T-helper 1 cell (primary cell): Measurements from ENCODE around the gene DEF6.
"Not testable (repeated sequence)": the region's sequence is repeated elsewhere in the genome, so short reads cannot be mapped to it uniquely, and the experiment has no call there.

Experiments
- DNase-seq, 5 donors: peaks; one replicate each; pipeline ENCODE4 v3.0.0-alpha.2; 2012 to 2020

The DEF6 gene

GRCh38 chr6:35310265-35310831, 12.7 kb downstream of the DEF6 start:
- peak in 1 of 5 donors; percentile 37 for DNase-seq

DNA sequence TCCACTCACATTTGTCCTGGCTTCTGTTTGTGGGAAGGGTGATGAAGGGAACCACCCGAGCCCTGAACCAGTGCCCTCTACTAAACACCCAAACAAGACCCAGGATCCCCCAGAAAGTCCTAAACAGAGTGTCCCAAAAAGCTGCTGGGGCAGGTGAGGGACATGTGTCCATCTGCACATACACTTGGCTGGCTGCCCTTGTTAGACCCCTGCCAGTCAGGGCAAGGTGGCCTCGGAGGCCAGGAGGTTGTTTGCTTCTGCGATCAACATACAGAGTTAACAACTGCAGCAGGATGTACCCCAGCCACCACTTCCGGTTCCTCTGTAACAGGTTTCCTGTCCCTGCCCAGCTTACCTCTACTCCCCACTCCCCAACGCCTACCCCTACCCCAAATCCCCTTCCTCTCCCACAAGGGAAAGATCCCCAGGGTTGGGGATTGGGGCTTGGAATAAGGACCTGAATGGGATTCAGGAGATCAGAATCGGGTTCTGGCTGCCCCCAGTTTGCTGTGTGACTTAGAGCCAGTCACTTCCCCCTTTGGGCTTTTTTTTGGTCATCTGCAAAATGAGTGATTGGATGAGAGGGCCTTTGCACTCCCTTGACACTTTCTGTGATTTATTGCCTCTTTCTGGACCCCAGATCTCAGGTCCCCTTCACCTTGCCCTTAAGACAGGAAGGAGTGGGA, 13.9 kb downstream of the DEF6 start:
- DNase-seq: peak in 3 of 5 donors; percentile 42 to 86 (median 44)

GRCh38 chr6:35312076-35312800, 14.6 kb downstream of the DEF6 start:
- no peak for DNase-seq

GRCh38 chr6:35312807-35313206, 15.2 kb downstream of the DEF6 start:
- DNase-seq: no peak

DNA sequence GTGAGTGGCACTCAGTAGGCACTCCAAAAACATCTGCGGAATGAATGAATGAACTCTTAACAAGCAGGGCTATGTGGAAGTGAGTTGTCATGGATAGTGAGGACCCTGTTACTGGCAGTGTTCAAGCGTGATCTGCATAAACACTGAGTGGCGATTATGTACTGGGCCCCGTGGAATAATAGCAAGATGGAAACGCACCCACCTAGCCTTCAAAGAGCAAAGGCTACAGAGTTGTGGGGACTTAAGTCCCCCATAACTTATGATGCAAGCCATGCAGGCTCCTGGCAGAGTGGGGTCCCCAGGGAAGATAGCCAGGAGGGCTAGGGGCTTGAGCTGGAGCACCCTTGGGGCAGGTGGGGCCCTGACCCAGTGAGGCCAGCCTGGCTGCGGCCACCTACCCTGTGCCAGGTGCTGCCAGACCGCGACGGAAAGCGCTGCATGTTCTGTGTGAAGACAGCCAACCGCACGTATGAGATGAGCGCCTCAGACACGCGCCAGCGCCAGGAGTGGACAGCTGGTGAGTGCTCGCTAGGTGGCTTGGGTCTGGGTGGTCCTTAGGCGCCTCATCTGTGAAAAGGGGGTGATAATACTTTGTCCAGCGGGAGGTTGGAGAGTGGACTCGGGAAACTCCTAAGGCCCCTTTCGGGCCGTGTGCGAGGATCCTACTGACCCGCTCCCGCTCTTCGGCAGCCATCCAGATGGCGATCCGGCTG, 20.0 kb downstream of the DEF6 start:
- DNase-seq: no peak

- no peak for DNase-seq
These were observed 20.9 kb downstream of the DEF6 start for GRCh38 chr6:35318196-35319171.

DNA sequence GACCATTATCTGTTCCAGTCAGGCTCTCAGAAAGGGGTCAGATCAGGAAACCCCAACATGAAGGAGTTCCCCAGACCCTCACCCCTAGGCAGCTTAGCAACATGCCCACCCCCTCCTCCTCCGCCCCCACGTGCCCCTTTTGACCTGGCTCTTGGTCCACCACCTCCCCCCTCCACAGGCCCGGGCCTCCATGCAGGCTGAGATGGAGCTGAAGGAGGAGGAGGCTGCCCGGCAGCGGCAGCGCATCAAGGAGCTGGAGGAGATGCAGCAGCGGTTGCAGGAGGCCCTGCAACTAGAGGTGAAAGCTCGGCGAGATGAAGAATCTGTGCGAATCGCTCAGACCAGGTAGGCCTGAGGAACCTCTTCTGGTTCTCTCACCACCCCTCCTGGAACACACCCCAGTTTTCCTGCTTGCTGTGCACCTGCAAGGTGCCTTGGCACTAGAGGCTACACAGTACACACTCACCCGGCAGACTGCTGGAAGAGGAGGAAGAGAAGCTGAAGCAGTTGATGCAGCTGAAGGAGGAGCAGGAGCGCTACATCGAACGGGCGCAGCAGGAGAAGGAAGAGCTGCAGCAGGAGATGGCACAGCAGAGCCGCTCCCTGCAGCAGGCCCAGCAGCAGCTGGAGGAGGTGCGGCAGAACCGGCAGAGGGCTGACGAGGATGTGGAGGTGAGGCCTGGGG, 21.9 kb downstream of the DEF6 start:
- DNase-seq: no peak

GRCh38 chr6:35320031-35320410, 22.4 kb downstream of the DEF6 start:
- DNase-seq: no peak

DNA sequence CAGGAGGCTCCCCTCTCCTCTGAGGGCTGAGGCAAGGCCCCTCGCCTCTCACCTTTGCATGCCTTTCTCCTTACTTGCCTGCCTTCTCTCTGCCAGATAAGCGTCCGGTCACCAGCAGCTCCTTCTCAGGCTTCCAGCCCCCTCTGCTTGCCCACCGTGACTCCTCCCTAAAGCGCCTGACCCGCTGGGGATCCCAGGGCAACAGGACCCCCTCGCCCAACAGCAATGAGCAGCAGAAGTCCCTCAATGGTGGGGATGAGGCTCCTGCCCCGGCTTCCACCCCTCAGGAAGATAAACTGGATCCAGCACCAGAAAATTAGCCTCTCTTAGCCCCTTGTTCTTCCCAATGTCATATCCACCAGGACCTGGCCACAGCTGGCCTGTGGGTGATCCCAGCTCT, 23.5 kb downstream of the DEF6 start:
- DNase-seq: no peak

DNA sequence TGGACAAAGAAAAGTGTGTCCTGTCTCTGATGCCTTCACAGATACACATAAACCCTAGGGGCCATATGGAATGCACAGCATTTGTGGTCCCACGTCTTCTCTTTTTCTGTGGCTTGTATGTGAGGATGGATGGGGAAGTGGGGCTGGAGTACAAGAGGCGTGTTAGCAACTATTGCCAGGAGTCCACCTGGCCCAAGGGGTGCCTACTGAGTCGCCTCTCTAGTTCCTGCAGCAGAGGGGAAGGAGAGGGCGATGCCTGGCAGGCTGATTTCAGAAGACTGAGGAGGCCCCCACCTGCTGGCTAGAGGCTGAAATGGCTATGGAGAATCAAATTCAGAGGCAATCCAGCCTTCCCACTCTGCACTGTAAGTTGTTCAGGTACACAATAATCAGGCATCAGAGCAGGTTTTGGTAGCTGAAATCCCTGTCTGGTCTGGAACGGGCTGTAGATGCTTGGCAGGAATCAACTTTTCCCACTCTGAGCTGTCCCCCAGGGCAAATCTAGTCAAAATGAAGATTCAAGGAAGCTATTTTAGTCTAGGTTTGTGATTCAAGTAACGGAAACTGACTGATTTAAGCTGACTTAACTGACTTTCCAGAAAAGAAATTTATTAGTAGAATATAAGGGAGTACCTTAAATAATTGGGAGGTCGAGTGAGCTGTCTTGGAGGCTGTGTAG, 29.9 kb downstream of the DEF6 start:
- peak; percentile 45 to 76 (median 65) for DNase-seq

DNA sequence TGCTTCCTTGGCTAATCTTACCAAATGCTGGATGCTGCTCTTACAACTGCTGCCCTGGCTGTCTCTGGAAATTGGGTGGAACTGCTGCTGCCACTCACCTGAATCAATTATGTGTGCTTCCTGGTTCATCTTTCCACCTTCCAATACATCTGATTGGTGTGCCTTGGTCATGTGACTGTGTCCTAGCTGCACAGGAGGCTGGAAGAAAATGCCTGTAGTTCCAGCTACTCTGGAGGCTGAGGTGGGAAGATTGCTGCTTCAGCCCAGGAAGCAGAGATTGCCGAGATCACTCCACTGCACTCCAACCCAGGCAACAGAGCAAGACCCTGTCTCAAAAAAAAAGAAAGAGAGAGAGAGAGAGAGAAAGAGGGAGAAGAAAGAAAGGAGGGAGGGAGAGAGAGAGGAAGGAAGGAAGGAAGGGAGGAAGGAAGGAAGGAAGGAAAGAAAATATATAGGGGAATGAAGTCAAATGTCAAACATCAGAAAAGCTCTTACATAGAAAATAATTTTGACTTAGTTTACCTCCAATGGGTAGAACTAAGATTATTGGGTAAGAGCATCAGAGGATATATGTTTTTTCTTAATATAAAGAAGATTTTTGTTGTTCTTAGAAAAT, 30.6 kb downstream of the DEF6 start:
- DNase-seq: no peak

GRCh38 chr6:35328965-35329364, 31.3 kb downstream of the DEF6 start:
- not testable (repeated sequence) for DNase-seq

DNA sequence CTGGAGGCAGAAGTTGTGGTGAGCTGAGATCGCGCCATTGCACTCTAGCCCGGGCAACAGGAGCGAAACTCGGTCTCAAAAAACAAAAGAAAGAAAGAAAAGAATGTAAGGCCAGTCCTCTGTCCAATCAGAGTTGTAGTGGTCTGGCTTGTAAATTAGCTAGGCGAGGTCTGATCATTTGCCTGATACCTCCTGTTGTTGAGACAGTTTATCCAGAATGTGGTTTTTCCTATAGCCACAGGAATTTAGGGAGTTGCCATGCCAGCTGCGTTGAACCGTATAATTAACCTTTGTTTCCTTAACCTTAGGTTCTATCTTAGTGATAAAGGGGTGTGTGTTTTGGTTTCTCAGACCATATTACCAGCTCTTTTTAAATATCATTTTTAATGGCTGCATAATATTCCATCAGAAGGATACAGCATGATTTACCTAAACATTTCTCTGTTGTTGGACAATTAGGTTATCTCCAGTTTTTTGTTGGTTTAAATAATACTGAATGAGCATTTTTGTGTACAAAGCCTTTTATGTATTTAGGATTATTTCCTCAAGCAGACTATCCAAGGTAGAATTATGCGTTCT, 33.0 kb downstream of the DEF6 start:
- no peak for DNase-seq

GRCh38 chr6:35332074-35332887, 34.7 kb downstream of the DEF6 start:
- peak; percentile 46 to 88 (median 69) for DNase-seq

DNA sequence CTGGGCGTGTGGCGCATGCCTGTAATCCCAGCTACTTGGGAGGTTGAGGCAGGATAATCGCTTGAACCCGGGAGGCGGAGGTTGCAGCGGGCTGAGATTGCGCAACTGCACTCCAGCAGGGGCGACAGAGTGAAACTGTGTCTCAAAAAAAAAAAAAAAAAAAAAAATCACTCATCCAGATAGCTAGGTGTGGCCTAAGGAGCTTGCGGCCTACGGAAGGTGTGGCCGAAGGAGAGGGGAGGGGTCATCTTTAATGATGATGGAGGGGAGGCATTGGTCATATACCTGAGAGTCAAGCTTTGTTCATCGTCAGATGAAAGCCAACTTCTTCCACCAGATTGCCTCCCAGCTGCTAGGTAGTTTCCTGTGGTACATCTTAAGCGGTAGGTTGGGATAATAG, 43.9 kb downstream of the DEF6 start:
- DNase-seq: no peak

GRCh38 chr6:35342258-35343091, 44.9 kb downstream of the DEF6 start, which contains the start of gene PPARD:
PPARD (plus strand) TSS chr6:35342558; CDS start chr6:35411088, 68,530 bp downstream.
- DNase-seq: peak; percentile 94 to 97 (median 97)

GRCh38 chr6:35343092-35343834, 45.6 kb downstream of the DEF6 start:
- DNase-seq: no peak
